HepG2 (cell line): ENCODE data around the gene NKIRAS1. TPM values are rescaled to one million over a fixed set of nuclear protein-coding genes. Genes with fewer than 3 reads are reported as not detected.
A peak's percentile ranks its signal among the peaks of the same experiment; 100 is the strongest.

ENCODE experiments used
- ATM ChIP-seq: fragments of 450-650 bp; IDR thresholded peaks from 2 replicates; pipeline ENCODE4 v1.7.1; 2017; ENCODE audit warnings: mild to moderate bottlenecking, borderline replicate concordance
- CC2D1A ChIP-seq: sonication (generic); formaldehyde crosslinking; IDR thresholded peaks from 2 replicates; pipeline ENCODE4 v1.8.1; 2023; ENCODE audit warnings: mild to moderate bottlenecking, missing genetic modification reagents
- CEBPG ChIP-seq: IDR thresholded peaks from 2 replicates; pipeline ENCODE4 v1.6.1; 2016
- ELF4 ChIP-seq: sonication (generic); formaldehyde crosslinking; IDR thresholded peaks from 2 replicates; pipeline ENCODE4 v1.5.0; 2020; ENCODE audit warnings: missing genetic modification reagents, mild to moderate bottlenecking, moderate library complexity, borderline replicate concordance
- FOXC1 ChIP-seq: sonication (generic); formaldehyde crosslinking; IDR thresholded peaks from 2 replicates; pipeline ENCODE4 v1.8.0; 2022; ENCODE audit warnings: mild to moderate bottlenecking, missing genetic modification reagents, borderline replicate concordance
- HMGA1 ChIP-seq: sonication (generic); formaldehyde crosslinking; conservative IDR thresholded peaks from 2 replicates; pipeline ENCODE4 v1.4.0; 2020; ENCODE audit warnings: missing genetic modification reagents
- HOXD1 ChIP-seq: sonication (generic); formaldehyde crosslinking; IDR thresholded peaks from 2 replicates; pipeline ENCODE4 v1.5.0; 2020; ENCODE audit warnings: missing genetic modification reagents
- MIXL1 ChIP-seq: IDR thresholded peaks from 2 replicates; pipeline ENCODE4 v1.6.1; 2016
- MXD4 ChIP-seq: IDR thresholded peaks from 2 replicates; pipeline ENCODE4 v1.6.1; 2016; ENCODE audit warnings: mild to moderate bottlenecking, missing biosample characterization, missing genetic modification reagents
- NFYB ChIP-seq: sonication (generic); formaldehyde crosslinking; IDR thresholded peaks from 2 replicates; pipeline ENCODE4 v1.4.0; 2020; ENCODE audit warnings: missing genetic modification reagents
- RAD51 ChIP-seq: fragments of 450-650 bp; IDR thresholded peaks from 2 replicates; pipeline ENCODE4 v1.6.1; 2016; ENCODE audit warnings: borderline replicate concordance
- RNF2 ChIP-seq: fragments of 450-650 bp; conservative IDR thresholded peaks from 2 replicates; pipeline ENCODE4 v1.6.1; 2016; ENCODE audit warnings: low read depth
- SALL2 ChIP-seq: sonication (generic); formaldehyde crosslinking; IDR thresholded peaks from 2 replicates; pipeline ENCODE4 v1.8.1; 2023; ENCODE audit warnings: mild to moderate bottlenecking, missing genetic modification reagents, inconsistent platforms
- ZNF136 ChIP-seq: sonication (generic); formaldehyde crosslinking; IDR thresholded peaks from 2 replicates; pipeline ENCODE4 v1.8.1; 2022; ENCODE audit warnings: low read depth, mild to moderate bottlenecking, moderate library complexity, missing genetic modification reagents
- ZNF142 ChIP-seq: sonication (generic); formaldehyde crosslinking; IDR thresholded peaks from 2 replicates; pipeline ENCODE4 v1.4.0; 2020; ENCODE audit warnings: missing genetic modification reagents
- ZNF431 ChIP-seq: sonication (generic); formaldehyde crosslinking; IDR thresholded peaks from 2 replicates; pipeline ENCODE4 v1.9.0; 2022; ENCODE audit warnings: missing genetic modification reagents, low read depth, mild to moderate bottlenecking, borderline replicate concordance
- ZNF557 ChIP-seq: sonication (generic); formaldehyde crosslinking; IDR thresholded peaks from 2 replicates; pipeline ENCODE4 v1.4.0; 2020; ENCODE audit warnings: missing genetic modification reagents
- ZNF607 ChIP-seq: sonication (generic); formaldehyde crosslinking; IDR thresholded peaks from 2 replicates; pipeline ENCODE4 v1.5.1; 2020; ENCODE audit warnings: missing genetic modification reagents, mild to moderate bottlenecking, borderline replicate concordance
- ZNF615 ChIP-seq: sonication (generic); formaldehyde crosslinking; IDR thresholded peaks from 2 replicates; pipeline ENCODE4 v1.5.0; 2020; ENCODE audit warnings: mild to moderate bottlenecking, missing genetic modification reagents, borderline replicate concordance
- ZNF737 ChIP-seq: sonication (generic); formaldehyde crosslinking; IDR thresholded peaks from 2 replicates; pipeline ENCODE4 v1.5.0; 2020; ENCODE audit warnings: missing genetic modification reagents, mild to moderate bottlenecking, borderline replicate concordance
- polyA plus RNA-seq, 8 experiments: library from polyadenylated mRNA; depleted of rRNA in 3 of 8; stranded (reverse) in 7 of 8; unstranded in 1 of 8; fragments of >200 nt; fragmentation: Illumina TruSeq in 4 of 8; extraction: Trizol in 4 of 8; gene quantifications; 2 replicates each; pipeline versions ENCODE4 v1.2.1 to v1.2.3, GENCODE V29; 2011 to 2016; ENCODE audit warnings: low read depth in 4 of 8, missing spikeins in 1 of 8, mixed read lengths in 1 of 8; ENCODE audit not compliant: insufficient read depth in 1 of 8
- total RNA-seq, 5 experiments: library from RNA; depleted of rRNA; stranded (reverse); fragments of >200 nt; fragmentation: Illumina TruSeq; extraction: Trizol; gene quantifications; 2 replicates each; pipeline ENCODE4 v1.2.3, GENCODE V29; 2016; ENCODE audit warnings: low read depth in 1 of 5
- TF ChIP-seq, protein P1 (sequence below): sonication (generic); formaldehyde crosslinking; IDR thresholded peaks from 2 replicates; pipeline ENCODE4 v1.4.0; 2020; ENCODE audit warnings: missing genetic modification reagents
- TF ChIP-seq, protein P2 (sequence below): IDR thresholded peaks from 2 replicates; pipeline ENCODE4 v1.6.1; 2016; ENCODE audit warnings: mild to moderate bottlenecking

The NKIRAS1 gene
- total and polyA plus RNA-seq, 2 of the 13 experiments (the other 11 are each of a cell fraction or from before 2014, with no cell fraction given): 4.3 to 8.0 TPM

GRCh38 chr3:23916886-23917678 lies at the start of gene NKIRAS1, which contains the start of gene RPL15 (continued):
- TF ChIP-seq RAD51 (no peak), ELF4 (CRISPR knock-in tag) (peak; percentile 80), SALL2 (peak; percentile 78; the same call in 1 of the 2 replicates), ZNF142 (CRISPR knock-in tag) (peak; percentile 35; the same call in 1 of the 2 replicates), ATM (no peak), CC2D1A (CRISPR knock-in tag) (peak; percentile 88; the same call in 1 of the 2 replicates), ZNF136 (CRISPR knock-in tag) (0 out of 2 replicates have a peak, but pooled peaks have one; percentile 71), HOXD1 (CRISPR knock-in tag) (peak; percentile 59; the same call in 1 of the 2 replicates), ZNF557 (CRISPR knock-in tag) (peak; percentile 63; the same call in 1 of the 2 replicates), RNF2 (0 out of 2 replicates have a peak, but pooled peaks have one; percentile 47), HMGA1 (CRISPR knock-in tag) (no peak), ZNF431 (CRISPR knock-in tag) (peak; percentile 78; the same call in 1 of the 2 replicates), MXD4 (peak; percentile 68), FOXC1 (peak; percentile 93; the same call in 1 of the 2 replicates), MIXL1 (CRISPR knock-in tag) (peak; percentile 70), CEBPG (peak; percentile 36; the same call in 1 of the 2 replicates), ZNF615 (no peak; the same call in 1 of the 2 replicates), NFYB (CRISPR knock-in tag) (peak; percentile 42), ZNF607 (CRISPR knock-in tag) (peak; percentile 80), ZNF737 (CRISPR knock-in tag) (peak; percentile 85; the same call in 1 of the 2 replicates)
- TF ChIP-seq, protein P1, sequence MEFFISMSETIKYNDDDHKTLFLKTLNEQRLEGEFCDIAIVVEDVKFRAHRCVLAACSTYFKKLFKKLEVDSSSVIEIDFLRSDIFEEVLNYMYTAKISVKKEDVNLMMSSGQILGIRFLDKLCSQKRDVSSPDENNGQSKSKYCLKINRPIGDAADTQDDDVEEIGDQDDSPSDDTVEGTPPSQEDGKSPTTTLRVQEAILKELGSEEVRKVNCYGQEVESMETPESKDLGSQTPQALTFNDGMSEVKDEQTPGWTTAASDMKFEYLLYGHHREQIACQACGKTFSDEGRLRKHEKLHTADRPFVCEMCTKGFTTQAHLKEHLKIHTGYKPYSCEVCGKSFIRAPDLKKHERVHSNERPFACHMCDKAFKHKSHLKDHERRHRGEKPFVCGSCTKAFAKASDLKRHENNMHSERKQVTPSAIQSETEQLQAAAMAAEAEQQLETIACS: no peak
- TF ChIP-seq, protein P2, sequence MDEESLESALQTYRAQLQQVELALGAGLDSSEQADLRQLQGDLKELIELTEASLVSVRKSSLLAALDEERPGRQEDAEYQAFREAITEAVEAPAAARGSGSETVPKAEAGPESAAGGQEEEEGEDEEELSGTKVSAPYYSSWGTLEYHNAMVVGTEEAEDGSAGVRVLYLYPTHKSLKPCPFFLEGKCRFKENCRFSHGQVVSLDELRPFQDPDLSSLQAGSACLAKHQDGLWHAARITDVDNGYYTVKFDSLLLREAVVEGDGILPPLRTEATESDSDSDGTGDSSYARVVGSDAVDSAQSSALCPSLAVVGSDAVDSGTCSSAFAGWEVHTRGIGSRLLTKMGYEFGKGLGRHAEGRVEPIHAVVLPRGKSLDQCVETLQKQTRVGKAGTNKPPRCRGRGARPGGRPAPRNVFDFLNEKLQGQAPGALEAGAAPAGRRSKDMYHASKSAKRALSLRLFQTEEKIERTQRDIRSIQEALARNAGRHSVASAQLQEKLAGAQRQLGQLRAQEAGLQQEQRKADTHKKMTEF (CRISPR knock-in tag): peak; percentile 86; the same call in 1 of the 2 replicates
